Putamen (tissue), 1 donor: ENCODE measurements around the gene B4GALNT4.
"Not testable (repeated sequence)": the region's sequence is repeated elsewhere in the genome, so short reads cannot be mapped to it uniquely, and the experiment has no call there.

ENCODE experiments used
- DNase-seq: peaks from one replicate; pipeline ENCODE4 v3.0.0-alpha.2; 2016; ENCODE audit warnings: low spot score

The B4GALNT4 gene

GRCh38 chr11:393219-394033 is 24.1 kb downstream of the B4GALNT4 start:
- no peak for DNase-seq

GRCh38 chr11:394034-394857 is 24.9 kb downstream of the B4GALNT4 start, which contains the start of gene PKP3:
Gene PKP3, plus strand, starts transcription at chr11:394209. Its CDS starts 84 bp downstream, at chr11:394293.
- DNase-seq = no peak

GRCh38 chr11:394858-395655 is 25.8 kb downstream of the B4GALNT4 start:
- DNase-seq = no peak

GRCh38 chr11:395866-396265 is 26.6 kb downstream of the B4GALNT4 start:
- no peak for DNase-seq

GRCh38 chr11:396511-396947 is 27.2 kb downstream of the B4GALNT4 start:
- no peak for DNase-seq

- DNase-seq = no peak
These were observed 27.7 kb downstream of the B4GALNT4 start for GRCh38 chr11:396948-397548.

GRCh38 chr11:398826-399225 is 29.5 kb downstream of the B4GALNT4 start:
- DNase-seq = no peak

GRCh38 chr11:399731-400211 is 30.5 kb downstream of the B4GALNT4 start:
- DNase-seq = no peak

GRCh38 chr11:400241-400689 is 31.0 kb downstream of the B4GALNT4 start:
- no peak for DNase-seq

GRCh38 chr11:401196-401595 is 31.9 kb downstream of the B4GALNT4 start:
- not testable (repeated sequence) for DNase-seq

- no peak for DNase-seq
These were observed 33.9 kb downstream of the B4GALNT4 start for GRCh38 chr11:403021-403760.

GRCh38 chr11:403761-404431 is 34.6 kb downstream of the B4GALNT4 start:
- DNase-seq = no peak

GRCh38 chr11:404551-405264 is 35.4 kb downstream of the B4GALNT4 start:
- DNase-seq = no peak

- no peak for DNase-seq
These were observed 36.1 kb downstream of the B4GALNT4 start for GRCh38 chr11:405323-405953.

GRCh38 chr11:405954-406795 is 36.9 kb downstream of the B4GALNT4 start:
- DNase-seq = no peak

- DNase-seq = peak; percentile 57
These were observed 37.7 kb downstream of the B4GALNT4 start for GRCh38 chr11:406796-407650.

GRCh38 chr11:407651-408123 is 38.4 kb downstream of the B4GALNT4 start:
- no peak for DNase-seq
